HG03521 (cell line): ENCODE measurements around the gene GCC2.
"Not testable (repeated sequence)": the region's sequence is repeated elsewhere in the genome, so short reads cannot be mapped to it uniquely, and the experiment has no call there.

Source experiments
- ATAC-seq: cut with Tn5 transposase; IDR thresholded peaks from one replicate; pipeline ENCODE4 v1.9.1; 2021; ENCODE audit warnings: mild to moderate bottlenecking, moderate library complexity; ENCODE audit not compliant: unreplicated experiment

GCC2 gene

DNA sequence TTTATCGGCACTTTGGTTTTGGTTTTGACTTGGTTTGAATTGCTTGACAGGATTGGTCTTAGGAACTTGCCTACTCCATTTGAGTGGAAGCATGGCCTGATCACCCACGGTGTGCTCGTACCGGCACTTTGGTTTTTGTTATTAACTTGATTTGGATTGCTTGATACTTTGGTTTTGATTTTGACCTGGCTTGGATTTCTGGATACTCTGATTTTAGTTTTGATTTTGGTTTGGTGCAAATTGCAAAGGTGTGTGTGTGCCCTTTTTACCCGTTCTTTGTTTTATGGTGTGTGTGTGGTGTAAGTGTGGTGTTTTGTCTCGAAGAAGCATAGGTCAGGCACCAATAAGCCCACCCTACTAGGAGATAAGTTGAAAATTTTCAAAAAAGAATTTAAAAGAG, 75.7 kb downstream of the GCC2 start:
- ATAC-seq = not testable (repeated sequence)

DNA sequence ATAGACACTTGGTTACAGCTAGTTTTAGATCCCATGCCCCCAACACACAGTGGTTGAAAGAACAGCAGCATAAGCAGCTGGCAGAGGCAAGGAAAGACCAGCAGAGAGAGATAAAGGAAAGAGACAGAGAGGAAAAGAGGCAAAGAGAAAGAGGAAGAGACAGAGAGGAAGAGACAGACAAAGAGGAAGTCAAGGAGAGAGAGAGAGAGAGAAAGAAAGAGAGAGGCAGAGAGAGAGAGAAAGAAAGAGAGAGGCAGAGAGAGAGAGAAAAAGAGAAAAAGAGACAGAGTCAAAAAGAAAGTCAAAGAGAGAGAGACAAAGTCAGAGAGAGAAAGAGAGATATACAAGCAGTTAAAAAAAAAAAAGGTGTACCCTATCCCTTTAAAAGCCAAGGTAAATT, 76.3 kb downstream of the GCC2 start:
- ATAC-seq = not testable (repeated sequence)

DNA sequence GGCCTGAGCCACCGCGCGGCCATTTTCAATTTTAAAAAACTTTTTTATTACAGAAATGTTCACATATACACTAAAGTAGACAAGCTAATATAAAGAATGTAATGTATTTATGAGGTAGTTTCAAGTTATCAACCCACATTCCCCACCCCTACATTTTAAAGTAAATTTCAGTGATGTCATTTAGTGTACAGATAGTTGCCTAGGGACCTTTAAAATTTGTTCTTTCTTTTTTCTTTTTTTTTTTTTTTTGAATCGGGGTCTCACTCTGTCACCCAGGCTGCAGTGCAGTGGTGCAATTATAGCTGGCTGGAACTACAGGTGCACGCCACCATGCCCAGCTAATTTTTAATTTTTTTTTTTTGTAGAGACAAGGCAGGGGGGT, 82.7 kb downstream of the GCC2 start:
- ATAC-seq = no peak

DNA sequence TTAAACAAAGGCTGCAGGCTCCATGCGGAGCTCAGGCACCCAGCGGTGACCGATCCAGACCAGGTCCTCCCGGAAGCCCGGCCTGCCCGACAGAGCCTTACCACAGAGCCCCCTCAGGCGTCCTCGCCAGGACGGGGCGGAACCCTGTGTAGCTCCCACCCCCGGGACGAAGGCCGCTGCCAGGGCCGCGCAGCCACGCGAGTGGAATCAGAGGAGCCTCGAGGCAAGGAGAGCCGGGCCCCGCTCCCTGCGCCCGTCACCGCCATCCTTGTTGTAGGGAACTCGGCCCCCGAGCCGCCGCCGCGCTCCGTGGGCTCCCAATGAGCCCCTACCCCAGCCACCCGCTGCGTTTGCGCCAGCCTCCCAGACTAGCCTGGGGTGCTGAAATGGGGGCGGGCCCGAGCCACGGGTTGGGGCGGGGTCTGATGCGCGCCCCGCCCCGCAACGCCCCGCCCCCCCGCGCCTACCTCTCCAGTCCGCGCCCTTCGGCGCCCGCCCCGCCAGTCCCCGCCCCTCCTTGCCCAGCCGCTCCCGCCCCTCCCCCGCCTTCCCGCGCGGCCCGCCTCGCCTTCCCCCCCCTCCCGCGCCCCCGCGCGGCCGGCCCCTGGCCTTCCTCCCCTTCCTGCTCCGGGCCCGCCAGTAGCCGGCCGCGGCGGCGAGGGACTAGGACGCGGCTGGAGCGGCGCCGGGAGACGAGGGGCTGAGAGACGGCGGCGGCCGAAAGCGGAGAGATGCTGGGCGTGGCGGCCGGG, 85.0 kb downstream of the GCC2 start, which contains the start of gene LIMS1:
TSS of gene LIMS1 (plus strand) at position 639 of the 752 bp plus-strand sequence. CDS start at position 732, 93 bp downstream.
- ATAC-seq = peak; percentile 85

DNA sequence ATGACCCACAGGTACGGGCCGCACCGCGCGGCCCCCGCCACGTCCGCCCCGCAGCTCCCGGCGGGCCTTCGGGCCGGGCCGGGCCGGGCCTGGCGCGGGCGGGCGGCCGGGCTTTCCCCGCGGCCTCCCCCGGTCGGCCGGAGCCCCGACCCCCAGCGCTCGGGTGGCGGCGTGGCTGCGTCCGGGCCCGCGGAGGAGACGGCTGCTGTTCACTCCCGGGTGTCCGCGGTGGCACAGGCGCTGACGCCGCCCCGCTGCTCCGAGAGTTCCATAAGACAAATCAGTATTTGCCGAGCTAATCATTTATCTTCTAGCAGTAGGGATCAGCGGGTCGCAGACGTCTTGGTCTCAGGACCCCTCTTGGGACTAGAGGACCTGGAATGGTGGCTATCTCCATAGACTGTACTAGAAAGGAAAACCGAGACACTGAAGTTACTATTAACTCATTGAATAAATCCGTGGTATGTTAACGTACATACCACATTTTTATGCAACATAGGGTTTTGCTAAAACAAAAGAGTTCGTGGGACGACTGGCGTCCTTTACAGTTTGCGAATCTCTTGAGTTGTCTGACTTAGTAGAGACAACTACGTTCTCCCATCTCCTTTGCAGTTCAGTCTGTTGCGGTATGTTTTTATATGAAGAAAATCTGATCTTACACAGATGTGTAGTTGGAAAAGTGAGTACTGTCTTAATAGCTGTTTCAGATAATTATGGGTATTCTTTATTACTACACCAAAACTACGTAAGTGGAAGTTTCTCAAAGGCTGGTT, 85.8 kb downstream of the GCC2 start:
- peak; percentile 37 for ATAC-seq

DNA sequence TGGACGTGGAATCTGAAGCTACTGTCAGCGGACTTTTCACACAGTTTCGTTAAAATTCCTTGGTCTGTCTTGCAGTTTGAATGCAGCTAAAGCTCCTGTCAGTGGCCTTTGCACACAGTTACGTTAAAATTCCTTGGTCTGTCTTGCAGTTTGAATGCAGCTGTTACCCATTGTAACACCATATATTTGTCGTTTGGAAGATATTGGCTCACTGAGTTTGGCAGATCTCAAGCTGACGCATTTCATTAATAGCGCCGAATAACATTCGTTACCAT, 86.3 kb downstream of the GCC2 start:
- ATAC-seq = no peak

DNA sequence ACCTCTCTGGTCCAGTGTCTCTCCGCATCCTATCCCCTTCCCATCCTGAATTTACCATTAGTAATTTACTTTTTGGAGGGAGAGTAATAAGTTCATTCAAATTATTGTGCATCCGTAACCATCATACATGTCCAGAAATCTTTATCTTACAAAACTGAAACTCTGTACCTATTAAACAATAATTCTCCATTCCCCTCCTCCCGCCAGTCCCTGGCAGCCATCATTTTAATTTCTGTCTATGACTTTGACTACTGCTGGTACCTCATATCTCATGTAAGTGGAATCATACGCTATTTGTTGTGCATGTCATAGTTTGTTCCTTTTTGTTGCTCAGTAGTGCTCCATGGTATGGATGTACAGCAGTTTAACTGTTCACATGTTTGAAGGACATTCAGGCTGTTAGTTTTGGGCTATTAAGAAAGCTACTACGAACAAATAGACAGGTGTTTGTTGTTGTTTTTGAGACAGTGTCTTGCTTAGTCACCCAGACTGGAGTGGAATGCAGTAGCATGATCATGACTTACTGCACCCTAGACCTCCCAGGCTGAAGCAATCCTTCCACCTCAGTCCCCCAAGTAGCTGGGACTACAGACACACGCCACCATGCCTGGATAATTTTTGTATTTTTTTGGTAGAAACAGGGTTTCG, 87.3 kb downstream of the GCC2 start:
- ATAC-seq = no peak

DNA sequence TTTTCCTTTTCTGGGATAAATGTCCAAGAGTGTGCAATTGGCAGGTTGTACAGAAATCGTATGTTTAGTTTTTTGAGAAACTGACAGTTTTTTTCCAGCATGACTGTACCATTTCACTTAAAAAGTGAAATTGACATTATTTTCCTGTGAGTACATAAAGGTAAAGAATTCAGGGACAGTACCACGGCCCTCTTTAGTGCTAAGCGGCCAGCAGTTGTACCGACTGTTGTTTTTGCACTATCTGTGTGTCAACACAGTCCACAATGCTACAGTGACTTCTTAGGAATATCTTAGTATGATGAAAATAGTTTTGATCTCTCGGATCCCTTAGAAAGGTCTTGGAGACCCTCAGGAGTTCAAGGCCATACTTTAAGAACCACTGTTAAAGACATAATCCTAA, 87.9 kb downstream of the GCC2 start:
- ATAC-seq = no peak

DNA sequence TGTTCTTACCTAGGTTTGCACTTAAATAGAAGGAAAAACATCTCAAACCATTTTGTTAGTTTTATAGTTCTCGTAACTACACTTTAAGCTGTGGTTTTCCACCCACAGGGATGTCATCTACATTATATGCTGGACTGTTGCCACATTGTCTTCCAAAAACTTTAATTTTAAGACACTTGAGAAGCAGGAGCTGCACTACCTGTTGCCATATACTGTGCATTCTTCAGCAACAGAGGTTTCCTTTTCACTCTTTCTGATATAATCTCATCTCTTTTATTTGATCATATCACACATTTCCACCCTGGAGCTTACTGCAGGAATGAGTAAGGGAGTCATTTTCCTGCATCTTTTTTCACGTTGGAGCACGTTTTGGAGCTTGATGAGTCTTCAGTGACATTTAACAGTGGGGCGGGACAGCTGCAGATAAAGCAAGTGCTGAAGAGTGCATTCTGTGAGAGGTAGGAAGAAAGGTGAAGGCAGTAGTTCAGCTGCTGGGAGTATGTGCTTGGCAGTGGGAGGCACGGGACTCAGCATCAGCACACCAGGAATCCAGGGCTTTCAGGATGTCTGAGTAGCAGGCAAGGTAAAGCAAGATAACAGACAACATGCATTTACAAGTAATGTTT, 89.1 kb downstream of the GCC2 start:
- no peak for ATAC-seq

DNA sequence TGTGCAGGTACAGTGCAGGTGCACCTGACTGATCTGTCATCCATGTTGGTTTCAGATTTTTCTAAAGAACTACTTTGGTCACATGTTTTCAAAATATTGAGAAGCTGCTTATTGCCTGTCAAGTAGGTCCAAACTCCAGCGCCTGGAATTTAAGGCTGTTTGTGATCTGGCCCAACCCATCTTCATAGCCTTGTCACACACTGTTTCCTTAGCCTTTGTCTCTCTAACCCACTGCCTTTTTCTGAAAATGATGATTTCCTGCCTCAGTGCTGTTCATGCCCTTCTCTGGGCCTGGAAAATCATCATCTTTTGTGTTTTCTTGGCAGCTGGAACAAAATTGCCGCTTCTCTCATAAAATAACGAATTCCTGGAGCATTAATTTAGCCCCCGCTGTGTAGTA, 92.4 kb downstream of the GCC2 start:
- no peak for ATAC-seq

DNA sequence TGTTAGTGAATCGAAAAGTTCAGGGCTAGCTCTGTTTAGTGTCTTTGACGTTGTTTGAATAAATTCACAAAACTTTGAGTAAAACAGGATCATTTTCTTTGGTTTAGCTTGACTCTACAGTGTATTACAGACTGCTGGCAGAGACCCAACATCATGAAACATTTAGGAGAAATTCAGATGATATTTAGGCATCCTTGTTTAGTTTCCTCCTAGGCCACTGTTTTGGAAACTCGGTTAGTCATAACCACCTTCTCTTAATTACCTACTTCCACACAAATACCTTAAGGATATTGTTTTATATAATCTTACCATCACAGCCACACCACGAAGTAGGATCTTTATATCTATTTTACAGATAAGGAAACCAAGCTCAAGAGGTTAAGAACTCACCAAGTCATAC, 93.1 kb downstream of the GCC2 start:
- no peak for ATAC-seq

DNA sequence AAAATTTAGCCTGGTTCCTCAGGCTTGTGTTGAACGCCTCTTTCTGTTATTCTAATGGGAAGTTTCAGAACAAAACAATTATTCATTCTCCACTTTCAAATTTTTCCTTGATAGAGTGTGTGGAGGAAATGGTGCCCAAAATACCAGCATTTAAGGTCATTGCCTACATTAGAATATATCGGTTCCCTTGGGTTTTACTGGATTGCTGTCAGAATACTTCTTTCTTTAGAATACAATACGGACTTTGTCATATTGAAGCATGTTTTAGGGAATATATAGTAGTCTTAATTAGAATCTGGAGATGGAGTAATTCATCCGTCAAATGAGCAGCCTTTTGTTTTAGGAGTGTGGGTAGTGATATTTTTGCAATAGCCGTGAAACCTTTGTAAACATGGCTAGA, 98.6 kb downstream of the GCC2 start:
- ATAC-seq = no peak

DNA sequence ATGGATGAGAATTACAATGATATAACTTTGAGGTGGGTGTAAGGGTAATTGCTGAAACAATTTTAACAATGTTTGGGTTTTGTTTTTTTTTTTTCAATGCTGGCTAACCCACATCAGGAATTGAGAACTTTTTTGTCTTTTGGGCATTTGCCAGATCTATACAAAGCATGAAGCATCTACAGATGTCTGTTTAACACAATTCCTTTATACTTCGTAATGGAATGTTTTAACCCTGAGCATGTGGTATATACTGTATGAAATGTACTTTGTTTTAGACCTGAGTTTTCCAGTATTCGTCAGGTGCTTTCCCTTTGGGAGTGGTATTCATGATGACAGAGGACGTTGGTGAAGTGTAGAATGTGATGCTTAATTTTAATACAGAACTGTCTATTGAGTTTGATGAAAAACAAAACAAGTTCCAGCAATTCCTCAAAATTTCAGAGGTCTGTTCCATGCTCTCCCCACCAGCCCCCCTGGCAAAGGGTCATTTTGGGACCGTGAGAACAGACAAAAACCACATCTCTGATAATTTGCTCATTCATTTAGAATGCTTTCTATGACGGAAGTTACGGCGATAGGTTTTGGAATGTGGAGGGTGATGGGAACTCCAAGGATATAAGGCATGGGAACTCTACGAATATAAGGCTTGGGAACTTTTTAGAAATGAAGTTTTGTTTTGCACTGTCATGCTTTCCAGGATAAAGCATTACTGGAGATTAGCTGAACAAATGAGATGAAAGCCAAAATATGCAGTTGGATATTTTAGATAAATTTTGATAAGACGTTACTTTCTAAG, 99.4 kb downstream of the GCC2 start:
- no peak for ATAC-seq

DNA sequence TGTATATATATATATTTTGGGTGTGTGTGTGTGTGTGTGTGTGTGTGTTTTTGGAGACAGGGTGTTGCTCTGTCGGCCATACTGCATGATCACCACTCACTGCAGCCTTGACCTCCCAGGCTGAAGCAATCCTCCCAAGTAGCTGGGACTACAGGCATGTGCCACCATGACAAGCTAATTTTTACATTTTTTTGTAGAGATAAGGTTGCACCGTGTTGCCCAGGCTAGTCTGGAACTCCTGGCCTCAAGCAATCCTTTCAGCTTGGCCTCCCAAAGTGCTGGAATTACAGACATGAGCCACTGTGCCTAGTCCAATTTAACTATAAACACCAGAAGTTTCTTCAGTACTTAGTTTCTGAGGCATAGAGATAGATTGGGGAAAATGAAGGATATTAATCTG, 103.6 kb downstream of the GCC2 start:
- ATAC-seq = no peak

DNA sequence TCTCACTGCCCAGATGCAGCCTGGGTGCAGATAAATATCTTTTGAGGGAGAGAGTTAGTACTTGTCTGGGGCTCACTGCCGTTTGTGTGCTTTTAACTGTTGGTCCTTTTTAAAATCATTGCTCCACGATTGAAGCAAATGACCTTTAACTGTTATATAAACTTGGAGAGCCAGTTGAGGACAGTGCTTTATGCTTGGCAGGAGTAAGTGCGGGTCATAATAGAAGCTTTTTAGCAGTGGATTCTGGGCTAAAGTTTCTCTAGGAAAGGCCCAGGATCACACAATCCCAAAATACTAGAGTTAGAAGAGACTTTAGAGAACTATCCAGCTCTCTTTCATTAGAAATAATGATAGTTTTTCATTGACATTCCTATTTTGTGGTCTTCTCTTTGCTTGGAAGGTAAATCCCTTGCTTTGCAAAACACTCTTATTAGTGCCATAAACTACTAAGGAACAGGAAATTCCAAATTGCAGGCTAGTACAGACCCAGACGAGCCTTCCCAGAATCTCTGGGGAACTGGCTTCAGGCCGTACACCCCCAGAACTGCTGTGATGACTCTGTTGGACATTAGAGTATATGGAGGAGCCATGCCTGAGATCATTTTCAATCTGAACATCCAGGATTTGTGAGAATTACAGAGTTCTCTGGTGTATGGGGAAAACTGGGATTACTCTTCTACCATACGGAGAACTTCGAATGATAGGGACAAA, 104.4 kb downstream of the GCC2 start:
- no peak for ATAC-seq

DNA sequence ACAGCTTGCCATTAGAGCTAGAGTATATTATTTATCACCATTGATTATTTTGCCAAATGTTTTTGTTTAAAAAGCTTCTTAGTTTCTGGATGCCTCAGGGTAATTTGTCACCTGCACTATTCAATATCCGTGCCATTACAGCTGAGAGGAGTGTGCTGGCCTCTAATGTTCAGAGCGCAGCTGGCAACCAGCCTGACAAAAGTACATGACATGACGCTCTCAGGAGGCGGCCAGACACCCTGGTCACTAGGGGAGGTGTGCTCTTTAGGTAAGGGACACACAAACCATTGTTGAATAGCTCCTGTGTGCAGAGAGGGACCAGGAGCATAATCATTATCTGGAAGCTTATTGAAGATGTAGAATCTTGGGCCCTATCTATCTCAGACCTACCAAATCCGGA, 105.5 kb downstream of the GCC2 start:
- no peak for ATAC-seq

DNA sequence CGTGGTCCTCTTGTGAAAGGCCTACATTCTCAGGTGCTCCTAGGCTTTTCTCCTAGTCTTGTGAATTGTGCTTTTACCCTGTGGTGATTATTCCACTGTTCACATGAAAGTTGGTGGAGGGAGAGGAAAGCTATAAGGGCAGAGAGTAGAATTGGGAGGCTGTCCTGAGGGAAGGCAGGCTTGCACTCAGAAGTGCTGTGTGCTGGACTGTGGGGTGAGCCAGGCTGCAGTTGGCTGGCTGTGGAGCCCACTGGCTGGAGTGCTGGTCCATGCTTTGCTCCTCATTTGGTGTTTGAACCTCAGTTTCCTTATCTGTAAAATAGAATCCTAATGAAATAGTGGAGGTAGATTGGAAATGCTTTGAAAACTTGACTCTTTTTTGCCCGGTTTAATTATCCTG, 106.6 kb downstream of the GCC2 start:
- no peak for ATAC-seq

DNA sequence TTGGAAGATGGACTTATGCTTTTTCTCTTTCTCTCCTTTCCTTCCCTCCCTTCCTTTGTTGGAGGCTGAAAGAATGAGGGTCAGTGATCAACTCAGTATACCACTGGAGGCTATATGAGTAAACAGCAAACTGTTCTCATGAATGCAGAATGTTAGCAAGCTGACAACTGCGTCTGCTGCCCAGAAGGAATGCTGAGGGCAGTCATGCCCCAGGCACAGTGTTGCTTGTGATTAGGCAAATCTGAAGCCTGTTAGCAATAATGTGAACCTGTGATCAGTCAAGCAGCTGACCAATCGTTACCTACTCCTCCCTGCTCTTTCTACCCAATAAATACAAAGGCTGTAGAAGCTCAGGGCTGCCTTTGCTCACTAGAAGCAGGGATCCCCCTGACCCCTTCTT, 107.6 kb downstream of the GCC2 start:
- ATAC-seq = not testable (repeated sequence)
